ENCODE data around the gene GNAI3.

DNA sequence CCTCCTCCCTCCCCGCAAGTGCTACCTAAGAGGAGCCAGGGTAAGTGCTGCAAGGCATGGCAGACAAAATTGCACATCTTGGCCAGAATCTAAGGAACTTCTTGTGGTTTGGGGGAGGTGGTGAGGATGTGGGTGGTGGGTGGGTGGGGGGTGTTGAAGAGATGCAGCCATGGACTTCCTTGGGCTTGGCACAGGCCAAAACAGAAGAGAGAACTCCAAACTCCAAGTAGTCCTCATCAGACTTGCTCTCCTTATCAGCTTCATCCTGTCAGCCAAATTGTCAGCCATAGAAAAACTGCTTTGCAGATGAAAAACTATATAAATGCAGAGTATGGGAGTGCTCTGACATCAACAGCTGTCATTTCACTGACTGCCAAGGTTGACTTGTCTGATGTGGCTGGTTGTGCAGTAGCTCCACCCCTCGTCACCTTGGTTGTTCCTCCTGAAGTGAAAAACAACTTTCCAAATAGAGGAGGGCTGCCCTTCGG, 46.0 kb upstream of the GNAI3 start:
- TF ChIP-seq, protein P1, sequence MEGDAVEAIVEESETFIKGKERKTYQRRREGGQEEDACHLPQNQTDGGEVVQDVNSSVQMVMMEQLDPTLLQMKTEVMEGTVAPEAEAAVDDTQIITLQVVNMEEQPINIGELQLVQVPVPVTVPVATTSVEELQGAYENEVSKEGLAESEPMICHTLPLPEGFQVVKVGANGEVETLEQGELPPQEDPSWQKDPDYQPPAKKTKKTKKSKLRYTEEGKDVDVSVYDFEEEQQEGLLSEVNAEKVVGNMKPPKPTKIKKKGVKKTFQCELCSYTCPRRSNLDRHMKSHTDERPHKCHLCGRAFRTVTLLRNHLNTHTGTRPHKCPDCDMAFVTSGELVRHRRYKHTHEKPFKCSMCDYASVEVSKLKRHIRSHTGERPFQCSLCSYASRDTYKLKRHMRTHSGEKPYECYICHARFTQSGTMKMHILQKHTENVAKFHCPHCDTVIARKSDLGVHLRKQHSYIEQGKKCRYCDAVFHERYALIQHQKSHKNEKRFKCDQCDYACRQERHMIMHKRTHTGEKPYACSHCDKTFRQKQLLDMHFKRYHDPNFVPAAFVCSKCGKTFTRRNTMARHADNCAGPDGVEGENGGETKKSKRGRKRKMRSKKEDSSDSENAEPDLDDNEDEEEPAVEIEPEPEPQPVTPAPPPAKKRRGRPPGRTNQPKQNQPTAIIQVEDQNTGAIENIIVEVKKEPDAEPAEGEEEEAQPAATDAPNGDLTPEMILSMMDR (IDR thresholded peaks at IDR 0.05) = no peak
- no peak for TF ChIP-seq POLR2A (IDR thresholded peaks at IDR 0.05)
- TF ChIP-seq POLR2AphosphoS5 (IDR thresholded peaks at IDR 0.05) = no peak

Measured in upper lobe of left lung (tissue), 4 donors.